ENCODE results near the gene LYPD3.
"Not testable (repeated sequence)": the region's sequence is repeated elsewhere in the genome, so short reads cannot be mapped to it uniquely, and the experiment has no call there.

The LYPD3 gene

GRCh38 chr19:43465468-43466120 lies at the start of gene LYPD3:
LYPD3 (minus strand) TSS chr19:43465608; CDS start chr19:43465571, 37 bp downstream.
- no peak for DNase-seq (ENCODE audit: low read depth in 3 of 3, low spot score in 1 of 3)

GRCh38 chr19:43512399-43512798 lies 47.0 kb upstream of the LYPD3 start:
- not testable (repeated sequence) for DNase-seq (ENCODE audit: low read depth in 3 of 3, low spot score in 1 of 3)

- no peak for DNase-seq (ENCODE audit: low read depth in 3 of 3, low spot score in 1 of 3)
Measured at GRCh38 chr19:43511324-43511723, 45.9 kb upstream of the LYPD3 start.

- DNase-seq (ENCODE audit: low read depth in 3 of 3, low spot score in 1 of 3) = no peak
Measured at GRCh38 chr19:43510713-43511112, 45.3 kb upstream of the LYPD3 start.

GRCh38 chr19:43507880-43508279 lies 42.5 kb upstream of the LYPD3 start:
- DNase-seq (ENCODE audit: low read depth in 3 of 3, low spot score in 1 of 3) = no peak

- DNase-seq (ENCODE audit: low read depth in 3 of 3, low spot score in 1 of 3) = no peak
Measured at GRCh38 chr19:43506629-43507028, 41.2 kb upstream of the LYPD3 start.

- no peak for DNase-seq (ENCODE audit: low read depth in 3 of 3, low spot score in 1 of 3)
Measured at GRCh38 chr19:43505941-43506340, 40.5 kb upstream of the LYPD3 start.

- DNase-seq (ENCODE audit: low read depth in 3 of 3, low spot score in 1 of 3) = no peak
Measured at GRCh38 chr19:43505186-43505456, 39.7 kb upstream of the LYPD3 start.

GRCh38 chr19:43504426-43505185 lies 39.2 kb upstream of the LYPD3 start, which contains the start of gene PHLDB3:
PHLDB3 (minus strand) TSS chr19:43504746; CDS start chr19:43504118, 628 bp downstream.
- DNase-seq (ENCODE audit: low read depth in 3 of 3, low spot score in 1 of 3) = peak in 1 of 3 donors; percentile 34

- DNase-seq (ENCODE audit: low read depth in 3 of 3, low spot score in 1 of 3) = peak; percentile 98 to 99 (median 98)
Measured at GRCh38 chr19:43503501-43504425, 38.4 kb upstream of the LYPD3 start.

GRCh38 chr19:43502419-43502976 lies 37.1 kb upstream of the LYPD3 start:
- DNase-seq (ENCODE audit: low read depth in 3 of 3, low spot score in 1 of 3) = no peak

- no peak for DNase-seq (ENCODE audit: low read depth in 3 of 3, low spot score in 1 of 3)
Measured at GRCh38 chr19:43501661-43502418, 36.4 kb upstream of the LYPD3 start.

- no peak for DNase-seq (ENCODE audit: low read depth in 3 of 3, low spot score in 1 of 3)
Measured at GRCh38 chr19:43499042-43499441, 33.6 kb upstream of the LYPD3 start.

GRCh38 chr19:43498233-43498842 lies 32.9 kb upstream of the LYPD3 start:
- no peak for DNase-seq (ENCODE audit: low read depth in 3 of 3, low spot score in 1 of 3)

- DNase-seq (ENCODE audit: low read depth in 3 of 3, low spot score in 1 of 3) = no peak
Measured at GRCh38 chr19:43496960-43497359, 31.6 kb upstream of the LYPD3 start.

GRCh38 chr19:43495082-43495481 lies 29.7 kb upstream of the LYPD3 start:
- no peak for DNase-seq (ENCODE audit: low read depth in 3 of 3, low spot score in 1 of 3)

GRCh38 chr19:43490759-43491158 lies 25.4 kb upstream of the LYPD3 start:
- no peak for DNase-seq (ENCODE audit: low read depth in 3 of 3, low spot score in 1 of 3)

- DNase-seq (ENCODE audit: low read depth in 3 of 3, low spot score in 1 of 3) = no peak
Measured at GRCh38 chr19:43489979-43490599, 24.7 kb upstream of the LYPD3 start.

- no peak for DNase-seq (ENCODE audit: low read depth in 3 of 3, low spot score in 1 of 3)
Measured at GRCh38 chr19:43489310-43489709, 23.9 kb upstream of the LYPD3 start.

GRCh38 chr19:43488179-43488578 lies 22.8 kb upstream of the LYPD3 start:
- DNase-seq (ENCODE audit: low read depth in 3 of 3, low spot score in 1 of 3) = no peak

Measured in stimulated activated CD4-positive, alpha-beta T cell treated with anti-CD3 and anti-CD28 coated beads, TNF-alpha, amount 100 ng/mL, for 1 hour (primary cell).